HG02981 (cell line): ENCODE data around the gene MRPL28.
"Not testable (repeated sequence)": the region's sequence is repeated elsewhere in the genome, so short reads cannot be mapped to it uniquely, and the experiment has no call there.

Source experiments
- ATAC-seq: cut with Tn5 transposase; IDR thresholded peaks from one replicate; pipeline ENCODE4 v1.9.1; 2021; ENCODE audit warnings: mild to moderate bottlenecking, moderate library complexity; ENCODE audit not compliant: unreplicated experiment

The MRPL28 gene

GRCh38 chr16:370443-370842 is at the start of gene MRPL28:
Gene MRPL28 (minus strand): TSS chr16:370538. CDS start chr16:370218, 320 bp downstream.
- peak; percentile 85 for ATAC-seq

GRCh38 chr16:415170-415498 is 44.8 kb upstream of the MRPL28 start:
- ATAC-seq = not testable (repeated sequence)

- ATAC-seq = no peak
These were observed 44.2 kb upstream of the MRPL28 start for GRCh38 chr16:414395-415169.

GRCh38 chr16:411576-412265 is 41.4 kb upstream of the MRPL28 start:
- no peak for ATAC-seq

- ATAC-seq = no peak
These were observed 40.3 kb upstream of the MRPL28 start for GRCh38 chr16:410516-411178.

GRCh38 chr16:407253-407652 is 36.9 kb upstream of the MRPL28 start:
- ATAC-seq = no peak

GRCh38 chr16:405548-406506 is 35.5 kb upstream of the MRPL28 start:
- ATAC-seq = no peak

- ATAC-seq = no peak
These were observed 34.7 kb upstream of the MRPL28 start for GRCh38 chr16:404971-405486.

GRCh38 chr16:401468-402348 is 31.4 kb upstream of the MRPL28 start, which contains the start of gene DECR2:
Gene DECR2 (plus strand): TSS chr16:401885. CDS start chr16:401964, 79 bp downstream.
- peak; percentile 53 for ATAC-seq

- ATAC-seq = no peak
These were observed 29.8 kb upstream of the MRPL28 start for GRCh38 chr16:400061-400591.

GRCh38 chr16:399340-400019 is 29.1 kb upstream of the MRPL28 start:
- ATAC-seq = no peak

- no peak for ATAC-seq
These were observed 28.4 kb upstream of the MRPL28 start for GRCh38 chr16:398561-399339.

- no peak for ATAC-seq
These were observed 27.5 kb upstream of the MRPL28 start for GRCh38 chr16:397736-398332.

- no peak for ATAC-seq
These were observed 26.9 kb upstream of the MRPL28 start, which contains the start of gene NME4 for GRCh38 chr16:397135-397661. Gene NME4 (plus strand): TSS chr16:397199. CDS start chr16:397223, 24 bp downstream.

GRCh38 chr16:396605-397004 is 26.3 kb upstream of the MRPL28 start:
- no peak for ATAC-seq

- no peak for ATAC-seq
These were observed 25.9 kb upstream of the MRPL28 start for GRCh38 chr16:396199-396598.

- ATAC-seq = no peak
These were observed 22.2 kb upstream of the MRPL28 start for GRCh38 chr16:392450-393030.
